Stimulated activated CD4-positive, alpha-beta T cell treated with anti-CD3 and anti-CD28 coated beads, Interleukin-2, amount 100 ng/mL, for 48 hours (primary cell): ENCODE results near the gene CPE.

Experiments used
- DNase-seq, 2 donors: peaks; one replicate each; pipeline ENCODE4 v3.0.0-alpha.2; 2020

CPE gene

GRCh38 chr4:165516281-165516833 is 137.5 kb downstream of the CPE start:
- DNase-seq = no peak

DNA sequence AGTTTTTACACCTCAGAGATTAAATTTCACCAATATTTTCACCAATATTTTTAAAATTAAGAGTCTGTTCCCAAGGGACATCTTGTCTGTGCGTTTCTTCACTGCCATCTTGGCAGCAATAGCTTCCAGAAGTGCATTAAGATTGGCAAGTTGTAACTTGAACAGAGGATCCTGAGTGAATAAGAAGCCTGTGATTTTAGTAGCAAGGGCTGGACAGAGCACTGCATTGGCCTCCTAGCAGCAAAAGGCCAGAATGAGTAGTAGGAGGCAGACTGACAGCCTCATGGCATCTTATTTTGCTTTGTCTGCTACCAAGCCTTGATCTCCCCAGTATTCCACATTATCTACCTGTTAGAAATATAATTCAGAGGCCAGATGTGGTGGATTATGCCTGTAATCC is 138.4 kb downstream of the CPE start:
- no peak for DNase-seq

DNA sequence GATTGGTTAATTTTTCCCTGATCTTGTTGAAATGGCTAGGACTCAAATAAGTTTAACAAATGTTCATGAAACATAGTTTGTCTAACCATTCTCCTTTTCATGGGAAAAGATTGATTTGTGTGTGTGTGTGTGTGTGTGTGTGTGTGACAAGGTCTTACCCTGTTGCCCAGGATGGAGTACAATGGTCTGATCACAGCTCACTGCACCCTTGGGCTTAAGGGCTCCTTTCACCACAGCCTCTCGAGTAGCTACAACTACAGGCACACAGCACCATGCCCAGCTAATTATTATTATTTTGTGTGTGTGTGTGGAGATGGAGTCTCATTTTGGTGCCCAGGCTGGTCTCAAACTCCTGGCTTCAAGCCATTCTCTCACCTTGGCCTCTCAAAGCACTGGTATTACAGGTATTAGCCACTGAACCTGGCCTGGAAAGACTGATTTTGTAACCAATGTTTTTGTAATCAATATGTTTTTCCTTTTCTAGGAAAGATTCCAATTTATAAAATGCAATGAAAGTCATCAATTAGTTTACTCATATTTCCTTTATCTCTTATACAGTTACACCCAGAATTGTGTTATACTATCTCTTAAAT is 139.3 kb downstream of the CPE start:
- DNase-seq = no peak

GRCh38 chr4:165518686-165519085 is 139.9 kb downstream of the CPE start:
- DNase-seq = no peak

- DNase-seq = no peak
Observed at GRCh38 chr4:165519591-165519990, 140.8 kb downstream of the CPE start.

- no peak for DNase-seq
Observed at GRCh38 chr4:165520086-165520485, 141.3 kb downstream of the CPE start.

- no peak for DNase-seq
Observed at GRCh38 chr4:165522050-165522449, 143.2 kb downstream of the CPE start.

DNA sequence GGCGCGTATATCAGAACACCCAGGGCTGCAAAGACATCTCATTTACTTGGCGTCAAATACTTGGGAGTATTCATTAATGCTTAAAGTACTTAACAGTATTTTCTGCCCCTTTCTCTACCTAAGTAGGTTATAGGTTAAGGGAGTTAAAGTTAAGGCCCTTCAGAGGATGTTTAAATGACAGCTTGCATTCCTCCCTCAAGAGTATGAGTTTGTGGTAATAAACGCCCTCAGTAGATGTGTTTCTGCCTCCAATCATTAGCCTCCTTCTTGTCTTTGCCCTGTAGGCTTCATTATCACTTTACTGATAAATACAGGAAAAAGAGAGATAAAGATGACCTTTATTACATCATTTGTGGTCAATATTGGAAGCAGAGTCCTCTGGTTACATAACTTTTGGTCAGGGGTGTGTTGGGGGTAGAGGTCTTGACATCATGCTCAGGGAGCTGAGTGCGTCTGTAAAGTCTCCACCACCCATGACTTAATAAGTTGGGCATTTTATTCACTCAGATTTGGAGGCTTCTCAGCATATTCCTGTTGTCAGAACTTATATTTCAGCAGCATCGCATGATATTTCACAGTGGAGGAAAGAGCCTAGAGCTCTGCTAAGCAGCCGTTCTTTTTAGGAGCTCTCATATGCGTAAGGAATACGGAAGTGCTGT is 145.9 kb downstream of the CPE start:
- no peak for DNase-seq

GRCh38 chr4:165532976-165533375 is 154.2 kb downstream of the CPE start:
- DNase-seq = no peak

DNA sequence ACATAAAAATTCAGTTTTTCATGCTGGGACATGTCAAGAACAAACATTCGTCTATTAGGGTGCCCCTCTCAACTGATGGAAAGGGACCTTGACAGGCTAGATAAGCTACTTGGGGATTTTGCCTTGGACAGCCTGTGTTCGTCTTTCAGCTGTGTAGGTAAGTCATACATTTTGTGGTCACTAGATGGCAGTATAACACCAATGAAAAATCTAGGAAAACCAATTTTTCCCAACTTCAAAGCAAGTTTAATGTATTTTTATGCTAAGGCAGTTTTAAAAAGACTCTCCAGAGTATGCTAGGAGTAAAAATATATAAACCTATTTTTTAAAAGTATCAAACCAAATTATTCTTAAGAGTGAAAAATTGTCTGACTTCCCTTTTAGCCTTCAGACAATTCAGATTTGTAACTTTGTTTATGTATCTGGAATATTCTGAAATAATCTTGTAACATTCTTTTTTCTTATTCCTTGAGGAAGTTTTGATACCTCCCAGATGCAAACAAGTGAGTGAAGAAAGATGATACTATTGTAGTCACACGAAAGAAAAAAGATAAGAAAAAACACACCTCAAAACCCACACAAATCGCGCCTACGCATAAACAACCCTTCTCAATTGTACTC is 158.3 kb downstream of the CPE start:
- DNase-seq = no peak

DNA sequence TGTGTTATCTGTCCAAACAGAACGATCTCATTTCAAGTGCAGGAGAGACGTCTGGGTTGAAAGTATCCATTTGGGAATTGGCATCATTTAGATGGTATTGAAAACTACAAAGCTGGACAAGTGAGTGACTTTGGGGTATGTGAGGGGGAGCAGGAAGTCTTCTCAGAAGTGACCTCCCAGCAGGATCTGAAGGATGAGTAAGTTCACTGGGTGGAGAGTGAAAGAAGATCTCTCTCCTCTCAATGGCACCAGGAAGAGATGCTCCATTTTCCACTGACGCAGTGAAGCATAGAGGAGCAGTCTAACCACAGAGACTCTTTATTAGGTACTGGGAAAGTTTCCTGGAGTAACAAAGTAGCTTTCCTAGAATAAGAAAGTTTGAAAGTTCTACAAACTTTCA is 161.0 kb downstream of the CPE start:
- no peak for DNase-seq

DNA sequence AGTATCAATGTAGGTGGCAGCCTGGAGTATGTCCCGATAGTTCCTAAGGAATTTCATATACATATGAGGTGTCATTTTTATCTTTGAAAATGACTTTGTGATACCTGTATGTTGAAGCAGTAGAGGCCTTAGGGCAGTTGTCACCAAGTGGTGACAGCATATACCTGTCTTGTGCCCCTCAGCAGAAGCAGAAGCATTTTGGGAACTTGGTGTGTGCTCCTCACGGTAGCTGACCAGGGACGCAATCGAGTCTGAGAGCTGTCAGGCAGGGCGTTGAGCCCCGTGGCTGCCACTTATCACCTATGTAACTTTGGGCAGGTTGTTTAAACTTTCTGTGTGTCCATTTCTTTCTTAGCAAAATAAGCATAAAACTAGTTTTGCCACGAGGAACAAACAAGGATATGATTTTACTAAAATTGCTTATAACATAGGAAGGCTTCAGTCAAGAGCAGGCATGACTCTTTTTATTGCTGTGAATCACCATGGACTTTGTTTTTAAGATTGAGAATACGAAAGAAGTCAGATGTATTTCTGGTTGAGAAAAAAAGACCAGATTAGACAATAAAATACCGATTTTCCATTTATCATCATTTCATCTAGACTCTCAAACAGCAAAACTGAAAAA is 161.5 kb downstream of the CPE start:
- DNase-seq = no peak

DNA sequence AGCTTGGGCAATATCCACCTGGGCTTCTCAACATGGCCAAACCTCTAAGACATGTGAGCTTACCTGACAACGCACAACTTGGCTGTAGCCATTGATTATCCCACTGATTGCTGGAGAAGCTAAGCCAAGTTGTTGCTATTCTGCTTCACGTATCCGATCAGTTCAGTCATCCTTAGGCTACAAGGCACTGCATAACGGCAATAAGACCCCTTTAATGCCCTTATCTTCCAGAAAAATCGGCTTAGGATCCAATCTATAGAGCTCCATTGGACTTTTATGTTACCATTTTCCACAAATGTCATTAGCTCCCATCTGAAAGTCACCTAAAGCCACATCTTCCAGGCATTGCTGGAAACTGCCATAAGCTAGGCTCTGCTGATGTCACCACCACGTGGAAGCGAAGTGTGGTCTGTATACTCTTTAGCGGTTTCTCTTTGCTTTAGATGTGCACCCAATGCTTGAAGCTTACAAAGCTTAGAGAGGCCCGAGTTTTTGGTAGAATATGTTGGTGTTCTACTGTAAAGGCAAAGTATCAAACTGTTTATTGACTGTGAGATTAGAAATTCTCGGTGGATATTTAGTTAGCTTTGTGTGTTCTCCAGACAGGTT is 163.1 kb downstream of the CPE start:
- DNase-seq = no peak

GRCh38 chr4:165542476-165542875 is 163.7 kb downstream of the CPE start:
- no peak for DNase-seq
